ENCODE results near the gene NECTIN4. TPM values are rescaled to one million over a fixed set of nuclear protein-coding genes. Genes with fewer than 3 reads are reported as not detected.

Gene NECTIN4
- total RNA-seq = under 0.01 TPM in 2 replicates

DNA sequence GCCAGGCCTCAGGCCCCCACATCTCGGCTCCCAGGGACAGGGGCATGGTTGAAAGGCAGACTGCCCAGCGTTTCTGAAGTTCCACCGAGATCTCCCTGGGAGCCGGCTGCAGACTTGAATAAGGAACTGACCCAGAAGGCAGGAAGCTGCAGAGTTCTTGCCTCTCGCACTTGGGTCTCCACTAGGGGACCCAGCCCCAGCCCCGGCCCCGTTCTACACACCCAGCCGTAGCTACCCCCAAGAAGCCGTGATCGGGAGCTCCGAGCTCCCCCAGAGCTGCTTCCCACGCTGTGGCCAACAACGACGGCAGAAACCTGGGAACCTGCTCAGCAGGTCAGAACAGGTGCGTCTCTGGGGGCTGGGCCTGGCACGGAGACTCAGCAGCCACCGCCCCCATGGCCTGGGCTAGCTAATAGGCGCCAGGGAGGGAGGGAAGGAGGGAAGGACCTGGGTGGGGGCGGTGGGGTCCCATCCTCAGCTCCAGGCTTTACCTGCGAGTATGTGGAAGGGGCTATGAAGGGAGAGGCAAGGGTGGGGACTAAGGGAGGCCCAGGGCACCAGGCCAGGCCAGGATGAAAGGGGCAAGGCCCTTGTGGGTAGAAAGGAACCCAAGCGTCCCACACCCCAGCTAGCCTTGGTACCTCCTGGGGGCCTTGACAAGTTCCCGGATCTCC is at the start of gene NECTIN4:
NECTIN4 (minus strand) TSS at position 308 of the 674 bp plus-strand sequence; CDS start at position 46, 262 bp downstream.
- Histone ChIP-seq H3K27ac (ENCODE audit: low read depth, low read length) (peak within 1 kb of the TSS; percentile 24), H4K20me1 (ENCODE audit: insufficient read depth, low read length) (no peaks in the 10 kb centered on the region), H3K27me3 (ENCODE audit: insufficient read depth, low read length) (no peaks in the 10 kb centered on the region), H3K4me3 (ENCODE audit: insufficient read depth, low read length) (no peak within 1 kb of the TSS), H3K36me3 (ENCODE audit: insufficient read depth, low read length) (no peaks in the 10 kb centered on the region), H2AFZ (ENCODE audit: low read length) (peak within 1 kb of the TSS; percentile 74), H3K9me3 (ENCODE audit: low read depth, low read length) (no peaks in the 10 kb centered on the region), H3K4me2 (ENCODE audit: insufficient read depth, low read length) (no peak within 1 kb of the TSS), H3K79me2 (ENCODE audit: insufficient read depth, low read length) (no peaks in the 10 kb centered on the region), H3K4me1 (ENCODE audit: insufficient read depth, low read length) (peaks cover 30% of the 10 kb centered on the region)
- TF ChIP-seq CTCF (IDR thresholded peaks at IDR 0.05; ENCODE audit: extremely low read depth, low read depth, low read length) = no peak
- DNase-seq (ENCODE audit: insufficient read length, low spot score, missing footprints) = peak; percentile 39

DNA sequence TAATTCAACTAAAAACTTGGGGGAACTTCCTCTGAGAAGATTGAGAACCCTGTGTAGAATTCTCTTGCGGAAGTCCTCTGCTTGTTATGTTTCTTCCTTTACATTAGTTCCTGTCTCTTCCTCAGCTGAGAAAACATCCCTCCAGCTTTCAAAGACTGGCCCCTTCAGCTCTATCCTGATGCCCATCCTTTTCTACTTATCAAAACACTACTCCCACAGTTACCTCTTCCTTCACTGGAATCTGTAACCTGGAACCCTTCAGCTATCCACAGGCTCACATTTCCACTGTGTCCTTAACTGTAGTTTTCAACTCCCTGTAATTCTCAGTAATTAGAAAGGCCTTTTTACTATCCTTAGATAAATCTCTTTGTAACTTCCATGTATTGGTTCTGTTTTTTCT is 49.1 kb upstream of the NECTIN4 start:
- H3K4me2 ChIP-seq (ENCODE audit: insufficient read depth, low read length) = no peak overlapping the region

GRCh38 chr1:161137881-161138280 is 48.5 kb upstream of the NECTIN4 start:
- peaks cover 22% of the 10 kb centered on the region for H3K79me2 ChIP-seq (ENCODE audit: insufficient read depth, low read length)
- H4K20me1 ChIP-seq (ENCODE audit: insufficient read depth, low read length) = no peaks in the 10 kb centered on the region
- H2AFZ ChIP-seq (ENCODE audit: low read length) = no peak overlapping the region
- TF ChIP-seq CTCF (IDR thresholded peaks at IDR 0.05; ENCODE audit: extremely low read depth, low read depth, low read length) = no peak
- H3K4me3 ChIP-seq (ENCODE audit: insufficient read depth, low read length) = no peak overlapping the region
- no peaks in the 10 kb centered on the region for H3K36me3 ChIP-seq (ENCODE audit: insufficient read depth, low read length)
- H3K4me1 ChIP-seq (ENCODE audit: insufficient read depth, low read length) = peaks cover 6% of the 10 kb centered on the region
- H3K27me3 ChIP-seq (ENCODE audit: insufficient read depth, low read length) = no peaks in the 10 kb centered on the region
- no peaks in the 10 kb centered on the region for H3K9me3 ChIP-seq (ENCODE audit: low read depth, low read length)
- H3K27ac ChIP-seq (ENCODE audit: low read depth, low read length) = no peak overlapping the region
- DNase-seq (ENCODE audit: insufficient read length, low spot score, missing footprints) = no peak
- H3K4me2 ChIP-seq (ENCODE audit: insufficient read depth, low read length) = no peak overlapping the region

More for the DNA sequence above, 49.1 kb upstream of the NECTIN4 start:
- no peak overlapping the region for H3K27ac ChIP-seq (ENCODE audit: low read depth, low read length)
- H3K4me3 ChIP-seq (ENCODE audit: insufficient read depth, low read length) = no peak overlapping the region
- no peaks in the 10 kb centered on the region for H3K9me3 ChIP-seq (ENCODE audit: low read depth, low read length)
- no peaks in the 10 kb centered on the region for H4K20me1 ChIP-seq (ENCODE audit: insufficient read depth, low read length)
- H3K27me3 ChIP-seq (ENCODE audit: insufficient read depth, low read length) = no peaks in the 10 kb centered on the region
- peaks cover 16% of the 10 kb centered on the region for H3K79me2 ChIP-seq (ENCODE audit: insufficient read depth, low read length)
- no peaks in the 10 kb centered on the region for H3K36me3 ChIP-seq (ENCODE audit: insufficient read depth, low read length)
- H2AFZ ChIP-seq (ENCODE audit: low read length) = no peak overlapping the region
- no peak for TF ChIP-seq CTCF (IDR thresholded peaks at IDR 0.05; ENCODE audit: extremely low read depth, low read depth, low read length)
- peaks cover 4% of the 10 kb centered on the region for H3K4me1 ChIP-seq (ENCODE audit: insufficient read depth, low read length)
- DNase-seq (ENCODE audit: insufficient read length, low spot score, missing footprints) = no peak

- H3K4me2 ChIP-seq (ENCODE audit: insufficient read depth, low read length) = peak overlapping the region; percentile 99
- peak overlapping the region; percentile 96 for H3K27ac ChIP-seq (ENCODE audit: low read depth, low read length)
- peak overlapping the region; percentile 100 for H2AFZ ChIP-seq (ENCODE audit: low read length)
- H3K9me3 ChIP-seq (ENCODE audit: low read depth, low read length) = no peaks in the 10 kb centered on the region
- peaks cover 11% of the 10 kb centered on the region for H4K20me1 ChIP-seq (ENCODE audit: insufficient read depth, low read length)
- no peak for TF ChIP-seq CTCF (IDR thresholded peaks at IDR 0.05; ENCODE audit: extremely low read depth, low read depth, low read length)
- peaks cover 20% of the 10 kb centered on the region for H3K4me1 ChIP-seq (ENCODE audit: insufficient read depth, low read length)
- H3K79me2 ChIP-seq (ENCODE audit: insufficient read depth, low read length) = peaks cover 66% of the 10 kb centered on the region
- H3K27me3 ChIP-seq (ENCODE audit: insufficient read depth, low read length) = no peaks in the 10 kb centered on the region
- peak overlapping the region; percentile 100 for H3K4me3 ChIP-seq (ENCODE audit: insufficient read depth, low read length)
- H3K36me3 ChIP-seq (ENCODE audit: insufficient read depth, low read length) = peaks cover 15% of the 10 kb centered on the region
- DNase-seq (ENCODE audit: insufficient read length, low spot score, missing footprints) = no peak
Observed at GRCh38 chr1:161133220-161133740, 43.9 kb upstream of the NECTIN4 start.
